Loucy (cell line): ENCODE results near the gene TUBA8.
"Not testable (repeated sequence)": the region's sequence is repeated elsewhere in the genome, so short reads cannot be mapped to it uniquely, and the experiment has no call there.

Experiments
- H2AFZ ChIP-seq: fragments of 200-600 bp; sonication (generic); 2 replicates; pipeline ENCODE4 v1.6.0; 2016; ENCODE audit warnings: antibody characterized with exemption, mild to moderate bottlenecking, low read length, moderate library complexity
- H3F3A ChIP-seq: fragments of 200-600 bp; 2 replicates; pipeline ENCODE4 v1.6.0; 2016; ENCODE audit warnings: antibody characterized with exemption, low read depth, mild to moderate bottlenecking
- H3K27me3 ChIP-seq: fragments of 200-600 bp; sonication (generic); 2 replicates; pipeline ENCODE4 v1.6.1; 2014; ENCODE audit warnings: low read length, mild to moderate bottlenecking; ENCODE audit not compliant: insufficient read depth, poor library complexity, severe bottlenecking
- H3K36me3 ChIP-seq: fragments of 200-600 bp; sonication (generic); 2 replicates; pipeline ENCODE4 v1.6.1; 2016; ENCODE audit warnings: low read length; ENCODE audit not compliant: insufficient read depth
- H3K4me1 ChIP-seq: fragments of 200-600 bp; sonication (generic); 2 replicates; pipeline ENCODE4 v1.5.1; 2014; ENCODE audit warnings: low read length, mild to moderate bottlenecking; ENCODE audit not compliant: insufficient read depth, poor library complexity, severe bottlenecking
- H3K4me2 ChIP-seq: fragments of 200-600 bp; sonication (generic); 2 replicates; pipeline ENCODE4 v1.6.0; 2014; ENCODE audit warnings: antibody characterized with exemption, low read length, low read depth, mild to moderate bottlenecking; ENCODE audit not compliant: poor library complexity, severe bottlenecking
- H3K4me3 ChIP-seq: fragments of 200-600 bp; sonication (generic); 2 replicates; pipeline ENCODE4 v1.5.1; 2014; ENCODE audit warnings: low read length, mild to moderate bottlenecking, mixed read lengths; ENCODE audit not compliant: poor library complexity, severe bottlenecking
- H3K79me2 ChIP-seq: fragments of 200-600 bp; sonication (generic); 2 replicates; pipeline ENCODE4 v1.6.1; 2014; ENCODE audit warnings: low read length; ENCODE audit not compliant: insufficient read depth
- H3K9ac ChIP-seq: fragments of 200-600 bp; sonication (generic); 2 replicates; pipeline ENCODE4 v1.6.0; 2014; ENCODE audit warnings: mild to moderate bottlenecking, low read depth, low read length, moderate library complexity; ENCODE audit not compliant: poor library complexity, severe bottlenecking
- H3K9me2 ChIP-seq: fragments of 200-600 bp; sonication (generic); replicated peaks from 2 replicates; pipeline ENCODE4 v1.6.1; 2016; ENCODE audit warnings: low read depth, low read length, mixed read lengths
- H3K9me3 ChIP-seq: fragments of 200-600 bp; sonication (generic); 2 replicates; pipeline ENCODE4 v1.6.1; 2014; ENCODE audit warnings: mild to moderate bottlenecking, antibody characterized with exemption, low read length, low read depth; ENCODE audit not compliant: insufficient read depth
- H4K20me1 ChIP-seq: fragments of 200-600 bp; sonication (generic); 2 replicates; pipeline ENCODE4 v1.6.0; 2014; ENCODE audit warnings: antibody characterized with exemption, low read length, mild to moderate bottlenecking; ENCODE audit not compliant: insufficient read depth, poor library complexity, severe bottlenecking
- EZH2phosphoT487 ChIP-seq: fragments of 200-600 bp; IDR thresholded peaks from 2 replicates; pipeline ENCODE4 v1.6.1; 2018; ENCODE audit warnings: antibody characterized with exemption, mild to moderate bottlenecking, moderate library complexity, borderline replicate concordance
- TF ChIP-seq, protein P1 (sequence below): fragments of 200-600 bp; sonication (generic); conservative IDR thresholded peaks from 2 replicates; pipeline ENCODE4 v1.5.1; 2014; ENCODE audit warnings: mild to moderate bottlenecking, antibody characterized with exemption, low read length

Gene TUBA8

DNA sequence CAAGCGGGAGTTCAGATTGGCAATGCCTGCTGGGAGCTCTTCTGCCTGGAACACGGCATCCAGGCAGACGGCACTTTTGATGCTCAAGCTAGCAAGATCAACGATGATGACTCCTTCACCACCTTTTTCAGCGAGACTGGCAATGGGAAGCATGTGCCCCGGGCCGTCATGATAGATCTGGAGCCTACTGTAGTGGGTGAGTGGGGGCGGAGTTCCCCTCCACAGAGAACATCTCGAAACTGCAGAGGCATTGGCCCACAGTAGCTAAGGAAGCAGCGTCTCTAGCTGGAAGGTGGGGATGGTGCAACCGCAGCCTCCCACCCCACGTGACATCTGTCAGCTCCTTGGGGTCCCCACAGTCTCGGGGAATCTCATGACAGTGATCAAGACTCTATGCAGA is 10.9 kb downstream of the TUBA8 start:
- H3K4me1 ChIP-seq = peaks cover 46% of the 10 kb centered on the region
- H3K9me2 ChIP-seq = no peaks in the 10 kb centered on the region
- H3F3A ChIP-seq = no peaks in the 10 kb centered on the region
- TF ChIP-seq, protein P1, sequence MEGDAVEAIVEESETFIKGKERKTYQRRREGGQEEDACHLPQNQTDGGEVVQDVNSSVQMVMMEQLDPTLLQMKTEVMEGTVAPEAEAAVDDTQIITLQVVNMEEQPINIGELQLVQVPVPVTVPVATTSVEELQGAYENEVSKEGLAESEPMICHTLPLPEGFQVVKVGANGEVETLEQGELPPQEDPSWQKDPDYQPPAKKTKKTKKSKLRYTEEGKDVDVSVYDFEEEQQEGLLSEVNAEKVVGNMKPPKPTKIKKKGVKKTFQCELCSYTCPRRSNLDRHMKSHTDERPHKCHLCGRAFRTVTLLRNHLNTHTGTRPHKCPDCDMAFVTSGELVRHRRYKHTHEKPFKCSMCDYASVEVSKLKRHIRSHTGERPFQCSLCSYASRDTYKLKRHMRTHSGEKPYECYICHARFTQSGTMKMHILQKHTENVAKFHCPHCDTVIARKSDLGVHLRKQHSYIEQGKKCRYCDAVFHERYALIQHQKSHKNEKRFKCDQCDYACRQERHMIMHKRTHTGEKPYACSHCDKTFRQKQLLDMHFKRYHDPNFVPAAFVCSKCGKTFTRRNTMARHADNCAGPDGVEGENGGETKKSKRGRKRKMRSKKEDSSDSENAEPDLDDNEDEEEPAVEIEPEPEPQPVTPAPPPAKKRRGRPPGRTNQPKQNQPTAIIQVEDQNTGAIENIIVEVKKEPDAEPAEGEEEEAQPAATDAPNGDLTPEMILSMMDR = no peak
- TF ChIP-seq EZH2phosphoT487 = no peak
- no peaks in the 10 kb centered on the region for H4K20me1 ChIP-seq
- no peaks in the 10 kb centered on the region for H3K27me3 ChIP-seq
- no peak overlapping the region for H3K4me2 ChIP-seq
- peaks cover 15% of the 10 kb centered on the region; the same call in 1 of the 2 replicates for H3K36me3 ChIP-seq
- H3K9ac ChIP-seq = no peak overlapping the region
- H3K4me3 ChIP-seq = no peak overlapping the region
- H2AFZ ChIP-seq = no peak overlapping the region
- peaks cover 42% of the 10 kb centered on the region; the same call in 1 of the 2 replicates for H3K79me2 ChIP-seq
- H3K9me3 ChIP-seq = no peaks in the 10 kb centered on the region

DNA sequence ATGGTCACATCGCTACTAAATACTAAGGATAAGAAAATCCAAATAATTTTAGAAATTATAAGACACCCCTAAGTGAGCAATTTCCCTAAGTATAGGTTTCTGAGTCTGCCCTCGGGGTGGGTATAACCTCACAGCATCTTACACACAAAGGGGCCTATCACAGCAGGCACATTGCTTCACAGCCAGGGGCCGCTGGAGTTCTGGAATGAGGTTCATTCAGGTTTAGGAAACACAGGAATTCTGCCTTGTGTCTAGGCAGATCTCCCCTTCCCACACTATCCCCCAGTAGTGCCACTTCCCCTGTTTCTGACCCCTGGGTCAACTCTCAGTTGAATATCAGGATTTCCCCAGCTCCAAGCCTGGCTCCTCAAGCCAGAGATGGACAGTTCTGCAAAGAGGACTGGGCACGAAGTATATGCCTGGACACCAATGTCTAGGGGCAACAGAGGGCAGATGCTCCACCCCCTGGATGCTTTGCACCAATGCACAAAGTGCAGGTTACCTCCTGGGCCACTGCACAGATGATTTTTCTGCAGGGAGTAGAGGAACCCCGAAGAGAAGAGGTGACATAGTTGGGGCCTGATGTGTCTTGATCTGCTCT is 11.4 kb downstream of the TUBA8 start:
- no peaks in the 10 kb centered on the region for H3F3A ChIP-seq
- TF ChIP-seq, protein P1 = no peak
- TF ChIP-seq EZH2phosphoT487 = no peak
- H3K4me1 ChIP-seq = peaks cover 42% of the 10 kb centered on the region
- H3K4me2 ChIP-seq = no peak overlapping the region
- H3K9me3 ChIP-seq = no peaks in the 10 kb centered on the region
- H3K27me3 ChIP-seq = no peaks in the 10 kb centered on the region
- H3K79me2 ChIP-seq = peaks cover 37% of the 10 kb centered on the region; the same call in 1 of the 2 replicates
- peaks cover 21% of the 10 kb centered on the region; the same call in 1 of the 2 replicates for H3K36me3 ChIP-seq
- H4K20me1 ChIP-seq = no peaks in the 10 kb centered on the region
- no peak overlapping the region for H3K4me3 ChIP-seq
- H3K9me2 ChIP-seq = no peaks in the 10 kb centered on the region
- no peak overlapping the region for H3K9ac ChIP-seq
- no peak overlapping the region for H2AFZ ChIP-seq

DNA sequence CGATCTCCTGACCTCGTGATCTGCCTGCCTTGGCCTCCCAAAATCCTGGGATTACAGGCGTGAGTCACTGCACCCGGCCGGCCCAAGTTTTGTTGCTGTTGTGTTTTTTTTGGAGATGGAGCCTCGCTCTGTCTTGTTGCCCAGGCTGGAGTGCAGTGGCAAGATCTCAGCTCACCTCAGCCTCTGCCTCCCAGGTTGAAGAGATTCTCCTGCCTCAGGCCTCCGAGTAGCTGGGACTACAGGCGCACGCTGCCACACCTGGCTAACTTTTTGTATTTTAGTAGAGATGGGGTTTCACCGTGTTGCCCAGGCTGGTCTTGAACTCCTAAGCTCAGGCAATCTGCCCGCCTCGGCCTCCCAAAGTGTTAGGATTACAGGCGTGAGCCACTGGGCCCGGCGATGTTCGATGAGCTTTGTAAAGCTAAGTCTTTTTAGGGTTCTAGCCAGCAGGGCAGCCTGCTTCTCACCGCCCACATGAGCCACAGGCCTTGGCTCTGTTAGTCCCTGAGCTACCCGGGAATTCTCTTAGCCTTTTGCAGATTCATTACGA is 12.9 kb downstream of the TUBA8 start:
- not testable (repeated sequence) for H3K27me3 ChIP-seq, H4K20me1 ChIP-seq, H3F3A ChIP-seq, H3K4me2 ChIP-seq, H3K9me3 ChIP-seq, H3K4me3 ChIP-seq, H3K9ac ChIP-seq, H3K9me2 ChIP-seq, H2AFZ ChIP-seq
- peaks cover 33% of the 10 kb centered on the region for H3K4me1 ChIP-seq
- H3K79me2 ChIP-seq = peaks cover 30% of the 10 kb centered on the region; the same call in 1 of the 2 replicates
- peaks cover 22% of the 10 kb centered on the region; the same call in 1 of the 2 replicates for H3K36me3 ChIP-seq

- no peaks in the 10 kb centered on the region for H3K27me3 ChIP-seq
- H4K20me1 ChIP-seq = no peaks in the 10 kb centered on the region
- H3K4me2 ChIP-seq = no peak overlapping the region
- H3K9me3 ChIP-seq = no peaks in the 10 kb centered on the region
- H3K79me2 ChIP-seq = peaks cover 12% of the 10 kb centered on the region; the same call in 1 of the 2 replicates
- no peak overlapping the region for H3K9ac ChIP-seq
- peaks cover 3% of the 10 kb centered on the region for H3K4me1 ChIP-seq
- no peak overlapping the region for H2AFZ ChIP-seq
- H3F3A ChIP-seq = no peaks in the 10 kb centered on the region
- H3K36me3 ChIP-seq = peaks cover 42% of the 10 kb centered on the region; the same call in 1 of the 2 replicates
- TF ChIP-seq EZH2phosphoT487 = no peak
- TF ChIP-seq, protein P1 = no peak
- no peaks in the 10 kb centered on the region for H3K9me2 ChIP-seq
- H3K4me3 ChIP-seq = no peak overlapping the region
These were observed 16.0 kb downstream of the TUBA8 start for GRCh38 chr22:18126606-18127005.
